Nephron progenitor cell (in vitro differentiated cells): ENCODE measurements around the gene DEFB132.

Experiments
- DNase-seq: peaks from one replicate; pipeline ENCODE4 v3.0.0; 2021
- H3K27ac Mint-ChIP-seq: 2 replicates; pipeline ENCODE4 v1.8.0; 2021; ENCODE audit warnings: mild to moderate bottlenecking, moderate library complexity, mixed read lengths
- H3K27me3 Mint-ChIP-seq: 2 replicates; pipeline ENCODE4 v1.8.0; 2021; ENCODE audit warnings: mild to moderate bottlenecking, low read depth, mixed read lengths; ENCODE audit not compliant: poor library complexity
- H3K36me3 Mint-ChIP-seq: 2 replicates; pipeline ENCODE4 v1.8.0; 2021; ENCODE audit warnings: low read depth, mixed read lengths
- H3K4me1 Mint-ChIP-seq: 2 replicates; pipeline ENCODE4 v1.8.0; 2021; ENCODE audit warnings: mixed read lengths
- H3K4me3 Mint-ChIP-seq: 2 replicates; pipeline ENCODE4 v1.8.0; 2021; ENCODE audit warnings: mild to moderate bottlenecking, moderate library complexity, mixed read lengths
- H3K9me3 Mint-ChIP-seq: 2 replicates; pipeline ENCODE4 v1.8.0; 2021; ENCODE audit warnings: mild to moderate bottlenecking, moderate library complexity, mixed read lengths
- CTCF ChIP-seq: fragments of 200-600 bp; sonication (generic); IDR thresholded peaks from 2 replicates; pipeline ENCODE4 v1.5.0; 2021; ENCODE audit warnings: antibody characterized with exemption

Gene DEFB132

GRCh38 chr20:257419-257818, at the start of gene DEFB132:
Gene DEFB132 (plus strand): TSS chr20:257724. CDS start chr20:257779, 55 bp downstream.
- TF ChIP-seq CTCF: no peak
- DNase-seq: no peak

GRCh38 chr20:208942-209566, 48.5 kb upstream of the DEFB132 start:
- Mint-ChIP-seq H3K36me3 (no peaks in the 10 kb centered on the region), H3K4me1 (no peaks in the 10 kb centered on the region), H3K9me3 (no peaks in the 10 kb centered on the region), H3K27ac (no peak overlapping the region), H3K27me3 (peaks cover 63% of the 10 kb centered on the region), H3K4me3 (no peak overlapping the region)
- DNase-seq: no peak
- peak; percentile 51 for TF ChIP-seq CTCF

More at GRCh38 chr20:257419-257818, at the start of gene DEFB132:
- peaks cover 16% of the 10 kb centered on the region for H3K27me3 Mint-ChIP-seq
- H3K27ac Mint-ChIP-seq: no peak within 1 kb of the TSS
- no peaks in the 10 kb centered on the region for H3K9me3 Mint-ChIP-seq
- H3K4me1 Mint-ChIP-seq: peaks cover 5% of the 10 kb centered on the region
- no peaks in the 10 kb centered on the region for H3K36me3 Mint-ChIP-seq
- H3K4me3 Mint-ChIP-seq: no peak within 1 kb of the TSS

- H3K4me1 Mint-ChIP-seq: no peaks in the 10 kb centered on the region
- no peak overlapping the region for H3K4me3 Mint-ChIP-seq
- H3K27ac Mint-ChIP-seq: no peak overlapping the region
- DNase-seq: no peak
- peaks cover 48% of the 10 kb centered on the region for H3K27me3 Mint-ChIP-seq
- H3K9me3 Mint-ChIP-seq: no peaks in the 10 kb centered on the region
- no peaks in the 10 kb centered on the region for H3K36me3 Mint-ChIP-seq
- TF ChIP-seq CTCF: no peak
Observed at GRCh38 chr20:210809-211502, 46.6 kb upstream of the DEFB132 start.

- H3K4me1 Mint-ChIP-seq: no peaks in the 10 kb centered on the region
- TF ChIP-seq CTCF: no peak
- no peaks in the 10 kb centered on the region for H3K36me3 Mint-ChIP-seq
- peaks cover 34% of the 10 kb centered on the region for H3K27me3 Mint-ChIP-seq
- no peak overlapping the region for H3K4me3 Mint-ChIP-seq
- DNase-seq: no peak
- no peak overlapping the region for H3K27ac Mint-ChIP-seq
- H3K9me3 Mint-ChIP-seq: no peaks in the 10 kb centered on the region
Observed at GRCh38 chr20:214383-214782, 43.1 kb upstream of the DEFB132 start.

GRCh38 chr20:215796-216195, 41.7 kb upstream of the DEFB132 start:
- H3K27me3 Mint-ChIP-seq: peaks cover 41% of the 10 kb centered on the region
- H3K4me3 Mint-ChIP-seq: no peak overlapping the region
- no peaks in the 10 kb centered on the region for H3K9me3 Mint-ChIP-seq
- H3K27ac Mint-ChIP-seq: no peak overlapping the region
- no peaks in the 10 kb centered on the region for H3K4me1 Mint-ChIP-seq
- H3K36me3 Mint-ChIP-seq: no peaks in the 10 kb centered on the region
- TF ChIP-seq CTCF: no peak
- DNase-seq: no peak

- TF ChIP-seq CTCF: no peak
- H3K27me3 Mint-ChIP-seq: peaks cover 36% of the 10 kb centered on the region
Observed at GRCh38 chr20:217266-217665, 40.3 kb upstream of the DEFB132 start.

More at GRCh38 chr20:217266-217665, 40.3 kb upstream of the DEFB132 start:
- Mint-ChIP-seq H3K9me3 (no peaks in the 10 kb centered on the region), H3K4me1 (no peaks in the 10 kb centered on the region), H3K27ac (no peak overlapping the region), H3K4me3 (no peak overlapping the region), H3K36me3 (no peaks in the 10 kb centered on the region)
- DNase-seq: no peak
